Central memory CD8-positive, alpha-beta T cell (primary cell): ENCODE results near the gene REEP1.

Experiments
- ATAC-seq: fragments of 150-1000 bp; cut with Tn5 transposase; replicated peaks from 2 replicates; pipeline ENCODE4 v1.10.0; 2022; ENCODE audit warnings: mild to moderate bottlenecking, moderate FRiP score, moderate number of reproducible peaks; ENCODE audit not compliant: poor library complexity, severe bottlenecking; ENCODE audit errors: extremely low read depth
- DNase-seq, 2 donors: peaks; one replicate each; pipeline ENCODE4 v3.0.0; 2021; ENCODE audit warnings: low spot score in 2 of 2
- H3K27ac Mint-ChIP-seq: one replicate; pipeline ENCODE4 v1.8.0; 2022; ENCODE audit warnings: low read depth, mild to moderate bottlenecking, moderate library complexity, mixed read lengths
- H3K27me3 Mint-ChIP-seq: one replicate; pipeline ENCODE4 v1.8.0; 2022; ENCODE audit warnings: mixed read lengths
- H3K36me3 Mint-ChIP-seq: one replicate; pipeline ENCODE4 v1.8.0; 2022; ENCODE audit warnings: mild to moderate bottlenecking, moderate library complexity, mixed read lengths; ENCODE audit not compliant: insufficient read depth
- H3K4me1 Mint-ChIP-seq: one replicate; pipeline ENCODE4 v1.8.0; 2022; ENCODE audit warnings: mixed read lengths
- H3K4me3 Mint-ChIP-seq: one replicate; pipeline ENCODE4 v1.8.0; 2022; ENCODE audit warnings: mild to moderate bottlenecking, moderate library complexity, mixed read lengths
- H3K9me3 Mint-ChIP-seq: one replicate; pipeline ENCODE4 v1.8.0; 2022; ENCODE audit warnings: mixed read lengths

Gene REEP1

DNA sequence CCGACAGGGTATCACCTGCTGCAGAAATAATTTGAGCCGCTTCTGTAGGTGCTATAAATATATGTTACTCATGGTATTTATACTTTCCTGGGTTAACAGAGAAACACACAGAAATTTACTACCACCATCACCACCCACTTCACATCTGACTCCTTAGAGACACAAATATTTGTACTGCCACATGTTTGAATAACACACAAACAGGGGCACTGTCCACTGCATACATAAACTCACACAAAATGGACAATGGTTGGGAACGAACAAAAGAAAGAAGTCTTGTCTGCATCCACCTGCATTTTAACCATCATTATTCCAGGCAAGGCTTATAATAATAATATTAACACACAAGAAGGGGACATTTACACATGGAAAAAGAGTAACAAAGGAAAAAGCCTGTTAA is 166.1 kb downstream of the REEP1 start:
- no peaks in the 10 kb centered on the region for H3K9me3 Mint-ChIP-seq
- H3K4me3 Mint-ChIP-seq: no peak overlapping the region
- H3K36me3 Mint-ChIP-seq: peaks cover 59% of the 10 kb centered on the region
- no peak overlapping the region for H3K27ac Mint-ChIP-seq
- H3K27me3 Mint-ChIP-seq: no peaks in the 10 kb centered on the region
- DNase-seq (no peak), ATAC-seq (no peak)
- peaks cover 32% of the 10 kb centered on the region for H3K4me1 Mint-ChIP-seq

DNA sequence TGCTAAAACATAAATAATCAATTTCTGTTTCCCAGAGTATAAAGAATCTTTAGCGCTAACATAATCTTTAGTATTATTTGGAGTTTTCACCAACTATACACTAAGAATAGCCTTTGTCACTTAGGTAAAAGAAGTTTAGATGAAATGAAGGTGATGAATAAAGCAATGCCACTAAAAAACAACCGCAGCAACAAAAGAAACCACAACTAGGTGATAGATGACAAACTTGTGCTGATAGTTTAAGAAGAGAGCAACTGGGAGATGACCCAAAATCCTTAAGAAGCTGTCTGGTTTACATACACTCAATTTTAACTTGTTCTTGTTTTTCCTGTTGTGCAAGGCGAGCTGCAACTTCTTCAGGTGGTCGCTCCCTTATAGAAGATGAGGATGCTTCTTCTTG is 167.0 kb downstream of the REEP1 start:
- DNase-seq (no peak), ATAC-seq (no peak)
- no peak overlapping the region for H3K4me3 Mint-ChIP-seq
- H3K9me3 Mint-ChIP-seq: no peaks in the 10 kb centered on the region
- no peaks in the 10 kb centered on the region for H3K27me3 Mint-ChIP-seq
- H3K27ac Mint-ChIP-seq: no peak overlapping the region
- peaks cover 24% of the 10 kb centered on the region for H3K4me1 Mint-ChIP-seq
- H3K36me3 Mint-ChIP-seq: peaks cover 59% of the 10 kb centered on the region
